ENCODE results near the gene SLCO2B1. TPM values are rescaled to one million over a fixed set of nuclear protein-coding genes. Genes with fewer than 3 reads are reported as not detected.

SLCO2B1 gene
- total and polyA plus RNA-seq, 2 experiments from 2014 or later, result 0.07 TPM; not detected in 1

GRCh38 chr11:75155570-75156422 is 4.9 kb downstream of the SLCO2B1 start:
- Histone ChIP-seq H3K4me3 (no peak overlapping the region), H3K4me1 (ENCODE audit: low read depth) (no peaks in the 10 kb centered on the region), H3K36me3 (no peaks in the 10 kb centered on the region), H3K27me3 (no peaks in the 10 kb centered on the region), H3K9me3 (ENCODE audit: low read depth) (no peaks in the 10 kb centered on the region), H3K27ac (no peak overlapping the region)
- DNase-seq (ENCODE audit: low read depth in 1 of 2, low spot score in 1 of 2), result peak in 1 of 2 donors; percentile 32
- TF ChIP-seq, protein P1, sequence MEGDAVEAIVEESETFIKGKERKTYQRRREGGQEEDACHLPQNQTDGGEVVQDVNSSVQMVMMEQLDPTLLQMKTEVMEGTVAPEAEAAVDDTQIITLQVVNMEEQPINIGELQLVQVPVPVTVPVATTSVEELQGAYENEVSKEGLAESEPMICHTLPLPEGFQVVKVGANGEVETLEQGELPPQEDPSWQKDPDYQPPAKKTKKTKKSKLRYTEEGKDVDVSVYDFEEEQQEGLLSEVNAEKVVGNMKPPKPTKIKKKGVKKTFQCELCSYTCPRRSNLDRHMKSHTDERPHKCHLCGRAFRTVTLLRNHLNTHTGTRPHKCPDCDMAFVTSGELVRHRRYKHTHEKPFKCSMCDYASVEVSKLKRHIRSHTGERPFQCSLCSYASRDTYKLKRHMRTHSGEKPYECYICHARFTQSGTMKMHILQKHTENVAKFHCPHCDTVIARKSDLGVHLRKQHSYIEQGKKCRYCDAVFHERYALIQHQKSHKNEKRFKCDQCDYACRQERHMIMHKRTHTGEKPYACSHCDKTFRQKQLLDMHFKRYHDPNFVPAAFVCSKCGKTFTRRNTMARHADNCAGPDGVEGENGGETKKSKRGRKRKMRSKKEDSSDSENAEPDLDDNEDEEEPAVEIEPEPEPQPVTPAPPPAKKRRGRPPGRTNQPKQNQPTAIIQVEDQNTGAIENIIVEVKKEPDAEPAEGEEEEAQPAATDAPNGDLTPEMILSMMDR (IDR thresholded peaks at IDR 0.05; ENCODE audit: low read depth, low read length), result no peak

- Histone ChIP-seq H3K4me1 (ENCODE audit: low read depth) (no peaks in the 10 kb centered on the region), H3K27ac (no peak overlapping the region), H3K27me3 (no peaks in the 10 kb centered on the region), H3K4me3 (no peak overlapping the region), H3K9me3 (ENCODE audit: low read depth) (no peaks in the 10 kb centered on the region), H3K36me3 (no peaks in the 10 kb centered on the region)
- TF ChIP-seq, protein P1 (IDR thresholded peaks at IDR 0.05; ENCODE audit: low read depth, low read length), result no peak
- no peak for DNase-seq (ENCODE audit: low read depth in 1 of 2, low spot score in 1 of 2)
Observed at GRCh38 chr11:75158241-75158640, 7.3 kb downstream of the SLCO2B1 start.

- Histone ChIP-seq H3K4me3 (no peak overlapping the region), H3K9me3 (ENCODE audit: low read depth) (no peaks in the 10 kb centered on the region), H3K36me3 (no peaks in the 10 kb centered on the region), H3K4me1 (ENCODE audit: low read depth) (no peaks in the 10 kb centered on the region), H3K27me3 (no peaks in the 10 kb centered on the region), H3K27ac (no peak overlapping the region)
- TF ChIP-seq, protein P1 (IDR thresholded peaks at IDR 0.05; ENCODE audit: low read depth, low read length), result no peak
- DNase-seq (ENCODE audit: low read depth in 1 of 2, low spot score in 1 of 2), result no peak
Observed at GRCh38 chr11:75158696-75159150, 7.8 kb downstream of the SLCO2B1 start.

DNA sequence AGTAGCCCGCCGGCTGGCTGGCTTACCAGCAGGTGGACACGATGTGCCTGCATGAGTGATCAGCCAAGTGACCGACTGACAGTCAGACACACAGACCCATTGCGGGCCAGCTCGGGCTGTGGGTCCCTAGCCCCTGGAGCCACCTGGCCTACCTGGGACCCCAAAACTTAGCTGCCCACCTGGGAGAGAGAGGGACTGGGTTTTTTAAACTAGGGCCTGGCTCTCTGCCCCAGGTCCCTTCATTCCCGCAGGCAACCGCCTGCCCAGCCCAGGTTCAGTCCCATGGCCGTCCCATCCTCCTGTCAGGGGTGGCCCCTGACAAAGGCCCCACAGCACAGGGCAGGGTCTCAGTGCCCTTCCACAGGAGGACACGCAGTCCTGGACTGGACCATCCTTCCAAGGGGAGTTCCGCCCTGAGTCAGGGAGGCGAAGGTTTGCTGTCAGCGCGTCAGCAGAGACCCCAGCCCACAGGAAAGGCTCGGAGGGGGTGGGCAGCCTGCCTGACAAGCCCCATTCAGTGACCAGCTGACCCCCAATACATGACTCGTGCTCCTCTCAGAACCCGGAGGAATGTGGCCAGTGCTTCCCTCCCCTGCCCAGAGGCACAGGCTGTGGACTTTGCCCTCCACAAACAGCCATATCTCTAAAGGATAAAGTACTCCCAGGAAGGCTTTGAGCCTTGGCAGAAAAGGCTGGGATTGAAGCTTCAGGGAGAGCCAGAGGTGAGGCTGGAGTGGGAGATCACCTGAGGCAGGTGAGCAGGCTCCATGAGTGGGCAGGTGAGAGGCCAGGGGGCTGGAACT is 8.4 kb downstream of the SLCO2B1 start:
- Histone ChIP-seq H3K27ac (no peak overlapping the region), H3K36me3 (no peaks in the 10 kb centered on the region), H3K4me3 (no peak overlapping the region), H3K27me3 (no peaks in the 10 kb centered on the region), H3K9me3 (ENCODE audit: low read depth) (no peaks in the 10 kb centered on the region), H3K4me1 (ENCODE audit: low read depth) (no peaks in the 10 kb centered on the region)
- DNase-seq (ENCODE audit: low read depth in 1 of 2, low spot score in 1 of 2), result no peak
- TF ChIP-seq, protein P1 (IDR thresholded peaks at IDR 0.05; ENCODE audit: low read depth, low read length), result no peak

GRCh38 chr11:75160220-75160757 is 9.4 kb downstream of the SLCO2B1 start:
- TF ChIP-seq, protein P1 (IDR thresholded peaks at IDR 0.05; ENCODE audit: low read depth, low read length), result no peak
- Histone ChIP-seq H3K4me1 (ENCODE audit: low read depth) (no peaks in the 10 kb centered on the region), H3K27ac (no peak overlapping the region), H3K36me3 (no peaks in the 10 kb centered on the region), H3K27me3 (no peaks in the 10 kb centered on the region), H3K4me3 (no peak overlapping the region), H3K9me3 (ENCODE audit: low read depth) (no peaks in the 10 kb centered on the region)
- DNase-seq (ENCODE audit: low read depth in 1 of 2, low spot score in 1 of 2), result no peak

All from cardiac muscle cell (in vitro differentiated cells and primary cell).